GM19035 (cell line): ENCODE measurements around the gene ACAA2.
"Not testable (repeated sequence)": the region's sequence is repeated elsewhere in the genome, so short reads cannot be mapped to it uniquely, and the experiment has no call there.

Experiments
- ATAC-seq: cut with Tn5 transposase; IDR thresholded peaks from one replicate; pipeline ENCODE4 v1.9.1; 2021; ENCODE audit not compliant: unreplicated experiment

The ACAA2 gene

GRCh38 chr18:49845629-49846360 is 32.5 kb upstream of the ACAA2 start:
- no peak for ATAC-seq

- no peak for ATAC-seq
Observed at GRCh38 chr18:49844903-49845302, 31.6 kb upstream of the ACAA2 start.

- no peak for ATAC-seq
Observed at GRCh38 chr18:49843778-49844625, 30.7 kb upstream of the ACAA2 start.

GRCh38 chr18:49843131-49843530 is 29.8 kb upstream of the ACAA2 start:
- ATAC-seq = no peak

GRCh38 chr18:49842656-49843055 is 29.3 kb upstream of the ACAA2 start:
- no peak for ATAC-seq

- ATAC-seq = no peak
Observed at GRCh38 chr18:49841236-49842217, 28.2 kb upstream of the ACAA2 start.

- no peak for ATAC-seq
Observed at GRCh38 chr18:49839012-49839411, 25.7 kb upstream of the ACAA2 start.

GRCh38 chr18:49838381-49838780 is 25.0 kb upstream of the ACAA2 start:
- ATAC-seq = no peak

- ATAC-seq = no peak
Observed at GRCh38 chr18:49837889-49838288, 24.6 kb upstream of the ACAA2 start.

- ATAC-seq = not testable (repeated sequence)
Observed at GRCh38 chr18:49837316-49837835, 24.0 kb upstream of the ACAA2 start.

GRCh38 chr18:49835405-49835804 is 22.1 kb upstream of the ACAA2 start:
- no peak for ATAC-seq

- no peak for ATAC-seq
Observed at GRCh38 chr18:49834258-49834657, 20.9 kb upstream of the ACAA2 start.

- ATAC-seq = no peak
Observed at GRCh38 chr18:49833814-49834213, 20.5 kb upstream of the ACAA2 start.

- no peak for ATAC-seq
Observed at GRCh38 chr18:49832221-49832647, 18.9 kb upstream of the ACAA2 start.

- no peak for ATAC-seq
Observed at GRCh38 chr18:49827996-49828395, 14.7 kb upstream of the ACAA2 start.

- ATAC-seq = no peak
Observed at GRCh38 chr18:49819823-49820671, 6.7 kb upstream of the ACAA2 start.

GRCh38 chr18:49819071-49819662 is 5.8 kb upstream of the ACAA2 start:
- ATAC-seq = no peak

- no peak for ATAC-seq
Observed at GRCh38 chr18:49817947-49818346, 4.6 kb upstream of the ACAA2 start.

- ATAC-seq = no peak
Observed at GRCh38 chr18:49815927-49816326, 2.6 kb upstream of the ACAA2 start.

GRCh38 chr18:49814147-49814499 is 790 bp upstream of the ACAA2 start:
- peak; percentile 23 for ATAC-seq
